Measurements from ENCODE around the gene ZNF605. TPM values are rescaled to one million over a fixed set of nuclear protein-coding genes. Genes with fewer than 3 reads are reported as not detected.
"Not testable (repeated sequence)": the region's sequence is repeated elsewhere in the genome, so short reads cannot be mapped to it uniquely, and the experiment has no call there.

Gene ZNF605
- total and polyA plus RNA-seq, 2 donors (not counting 1 experiment from before 2014, with no cell fraction given) = 6.0 to 21.7 TPM

- H3K27ac ChIP-seq (ENCODE audit: low read length in 2 of 2); DNase-seq; H3K4me3 ChIP-seq (ENCODE audit: control extremely low read depth in 1 of 5, extremely low read depth in 1 of 5, insufficient read depth in 1 of 5, low read depth in 2 of 5, low read length in 4 of 5); H3K27me3 Mint-ChIP-seq; H4K20me1 ChIP-seq (ENCODE audit: control insufficient read depth, insufficient read depth, low read length, poor library complexity, severe bottlenecking); H2AFZ ChIP-seq (ENCODE audit: insufficient read depth, low read depth, low read length, poor library complexity, severe bottlenecking); H3K9me3 Mint-ChIP-seq (ENCODE audit: insufficient read depth); H3K36me3 ChIP-seq (replicated peaks in 1 of 2; ENCODE audit: control extremely low read depth in 1 of 2, control insufficient read depth in 1 of 2, extremely low read depth in 1 of 2, insufficient read depth in 2 of 2, low read length in 1 of 2); H3K79me2 ChIP-seq (ENCODE audit: control insufficient read depth, insufficient read depth, low read length); H3K4me3 Mint-ChIP-seq; ATAC-seq (ENCODE audit: low read depth); H3K4me1 Mint-ChIP-seq; H3K4me1 ChIP-seq (ENCODE audit: control insufficient read depth in 2 of 2, insufficient read depth in 2 of 2, low read length in 2 of 2); POLR2A ChIA-PET; intact Hi-C loops (cut with micrococcal nuclease); H3K27ac Mint-ChIP-seq; CTCF ChIA-PET; H3K9ac ChIP-seq (ENCODE audit: low read length); H3K4me2 ChIP-seq (replicated peaks; ENCODE audit: low read depth, low read length, poor library complexity, severe bottlenecking); H3K27me3 ChIP-seq (replicated peaks in 1 of 4; ENCODE audit: control extremely low read depth in 1 of 4, control insufficient read depth in 3 of 4, insufficient read depth in 4 of 4, low read length in 3 of 4): not testable (repeated sequence)
- 100% methylated on average over 3 of the region's 14 CpGs for WGBS (ENCODE audit: insufficient coverage)
- H3K9me3 ChIP-seq (ENCODE audit: control extremely low read depth in 1 of 3, control insufficient read depth in 2 of 3, insufficient read depth in 1 of 3, low read length in 2 of 3) = peaks cover 0 to 28% (median 1%) of the 10 kb centered on the region in 3 donors
Measured at GRCh38 chr12:132961790-132962189, 5.7 kb upstream of the ZNF605 start.

- H3K9ac ChIP-seq (ENCODE audit: low read length) = peak overlapping the region; percentile 94
- H3K4me1 Mint-ChIP-seq = peaks cover 26% of the 10 kb centered on the region
- POLR2A ChIA-PET = interaction anchor here (0.8 to 1.5 kb wide), 3 partner anchors 30 to 175 kb away, joined by 5 to 11 read pairs (median 5); partner anchors contain the start of genes ZNF10, ZNF26 and ZNF891
- peaks cover 0 to 22% (median 8%) of the 10 kb centered on the region in 3 donors for H3K9me3 ChIP-seq (ENCODE audit: control extremely low read depth in 1 of 3, control insufficient read depth in 2 of 3, insufficient read depth in 1 of 3, low read length in 2 of 3)
- H3K27ac Mint-ChIP-seq = peak overlapping the region; percentile 88
- H3K4me3 ChIP-seq (ENCODE audit: control extremely low read depth in 1 of 5, extremely low read depth in 1 of 5, insufficient read depth in 1 of 5, low read depth in 2 of 5, low read length in 4 of 5) = peak overlapping the region in 4 of 5 experiments; percentile 85 to 95 (median 90)
- CTCF ChIA-PET = interaction anchor here (1.0 to 1.2 kb wide), 3 partner anchors 31 to 51 kb away, joined by 3 to 5 read pairs (median 4); partner anchors contain the start of gene ZNF26
- H3K4me2 ChIP-seq (replicated peaks; ENCODE audit: low read depth, low read length, poor library complexity, severe bottlenecking) = peak overlapping the region; percentile 89
- H3K36me3 ChIP-seq (replicated peaks in 1 of 2; ENCODE audit: control extremely low read depth in 1 of 2, control insufficient read depth in 1 of 2, extremely low read depth in 1 of 2, insufficient read depth in 2 of 2, low read length in 1 of 2) = no peaks in the 10 kb centered on the region
- H4K20me1 ChIP-seq (ENCODE audit: control insufficient read depth, insufficient read depth, low read length, poor library complexity, severe bottlenecking) = peaks cover 14% of the 10 kb centered on the region
- H2AFZ ChIP-seq (ENCODE audit: insufficient read depth, low read depth, low read length, poor library complexity, severe bottlenecking) = peak overlapping the region; percentile 87
- WGBS (ENCODE audit: insufficient coverage) = 48% methylated on average over 34 of the region's 39 CpGs
- H3K27me3 ChIP-seq (replicated peaks in 1 of 4; ENCODE audit: control extremely low read depth in 1 of 4, control insufficient read depth in 3 of 4, insufficient read depth in 4 of 4, low read length in 3 of 4) = no peaks in the 10 kb centered on the region
- H3K4me1 ChIP-seq (ENCODE audit: control insufficient read depth in 2 of 2, insufficient read depth in 2 of 2, low read length in 2 of 2) = peaks cover 11 to 19% of the 10 kb centered on the region in 2 donors
- TF ChIP-seq CTCF (IDR thresholded peaks at IDR 0.05) = no peak
- no peak for TF ChIP-seq EZH2 (IDR thresholded peaks at IDR 0.05; ENCODE audit: borderline replicate concordance, insufficient read depth, low read depth, low read length, poor library complexity, severe bottlenecking)
- peaks cover 2% of the 10 kb centered on the region for H3K9me3 Mint-ChIP-seq (ENCODE audit: insufficient read depth)
- H3K79me2 ChIP-seq (ENCODE audit: control insufficient read depth, insufficient read depth, low read length) = peaks cover 69% of the 10 kb centered on the region
- intact Hi-C loops (cut with micrococcal nuclease) = loop anchor here (1.0 to 5.0 kb wide), 7 partner anchors 31 to 808 kb away; partner anchors contain the start of genes GOLGA3, ZNF10, ZNF140 and ZNF26
- peak overlapping the region; percentile 12 to 93 for H3K27ac ChIP-seq (ENCODE audit: low read length in 2 of 2)
- peak overlapping the region; percentile 93 for H3K4me3 Mint-ChIP-seq
- peak; percentile 16 for DNase-seq
- H3K27me3 Mint-ChIP-seq = no peaks in the 10 kb centered on the region
- ATAC-seq (ENCODE audit: low read depth) = peak; percentile 69
Measured at GRCh38 chr12:132955094-132956010, 754 bp downstream of the ZNF605 start.

Data from B cell (primary cell).